GM10248 (cell line): ENCODE results near the gene ZC3H6.

ENCODE experiments used
- CTCF ChIA-PET: fragments of 300-600 bp; sonication (Branson Sonifier 250); formaldehyde crosslinking; extraction: SDS; loops from one replicate; lab custom pipeline; 2021; ENCODE audit warnings: antibody characterized with exemption; lab: Yijun Ruan, JAX
- POLR2A ChIA-PET: fragments of 350-650 bp; sonication (Branson Sonifier 250); formaldehyde crosslinking; extraction: SDS; loops from one replicate; lab custom pipeline; 2020; ENCODE audit warnings: antibody characterized with exemption; lab: Yijun Ruan, JAX
- DNase-seq: peaks from one replicate; pipeline ENCODE4 v3.0.0; 2012; ENCODE audit errors: extremely low spot score
- CTCF ChIP-seq: IDR thresholded peaks from 2 replicates; pipeline ENCODE4 v1.5.1; 2012; ENCODE audit warnings: mild to moderate bottlenecking, low read depth; ENCODE audit errors: extremely low read depth, missing control alignments, control extremely low read depth

ZC3H6 gene

GRCh38 chr2:112290088-112290487, 14.7 kb downstream of the ZC3H6 start:
- POLR2A ChIA-PET = no interaction called here

GRCh38 chr2:112290648-112291047, 15.3 kb downstream of the ZC3H6 start:
- no peak for TF ChIP-seq CTCF
- ChIA-PET CTCF (no interaction called here), POLR2A (no interaction called here)
- no peak for DNase-seq

More at GRCh38 chr2:112290088-112290487, 14.7 kb downstream of the ZC3H6 start:
- CTCF ChIA-PET = no interaction called here
- no peak for TF ChIP-seq CTCF
- no peak for DNase-seq

- POLR2A ChIA-PET = no interaction called here
- CTCF ChIA-PET = interaction anchor here (1.0 kb wide), 1 partner anchor 8 kb away, joined by 3 read pairs; no protein-coding TSS in a partner anchor
- no peak for TF ChIP-seq CTCF
- no peak for DNase-seq
Measured at GRCh38 chr2:112293636-112294401, 18.4 kb downstream of the ZC3H6 start.

- POLR2A ChIA-PET = no interaction called here
- no peak for TF ChIP-seq CTCF
- DNase-seq = no peak
- CTCF ChIA-PET = interaction anchor here (1.0 to 1.6 kb wide), 4 partner anchors 32 to 298 kb away, joined by 3 to 4 read pairs (median 3); no protein-coding TSS in a partner anchor
Measured at GRCh38 chr2:112295407-112296078, 20.1 kb downstream of the ZC3H6 start.

- CTCF ChIA-PET = interaction anchor here (1.5 kb wide), 1 partner anchor 36 kb away, joined by 4 read pairs; no protein-coding TSS in a partner anchor
- POLR2A ChIA-PET = no interaction called here
- no peak for TF ChIP-seq CTCF
- no peak for DNase-seq
Measured at GRCh38 chr2:112296407-112296806, 21.0 kb downstream of the ZC3H6 start.

GRCh38 chr2:112301171-112301584, 25.8 kb downstream of the ZC3H6 start:
- TF ChIP-seq CTCF = no peak
- DNase-seq = no peak
- ChIA-PET CTCF (interaction anchor here (1.8 kb wide), 1 partner anchor 11 kb away, joined by 5 read pairs; no protein-coding TSS in a partner anchor), POLR2A (no interaction called here)
